HL-60 (cell line): Measurements from ENCODE around the gene DDX47.

ENCODE experiments used
- DNase-seq, 2 experiments: peaks; one replicate each; pipeline ENCODE4 v3.0.0-alpha.2; 2010 to 2020; ENCODE audit warnings: low read depth in 1 of 2, low spot score in 1 of 2
- H3K27ac ChIP-seq: fragments of 250-450 bp; sonication (Bioruptor Pico); replicated peaks from 2 replicates; pipeline ENCODE4 v1.5.1; 2020; ENCODE audit warnings: mild to moderate bottlenecking, moderate library complexity
- H3K27me3 ChIP-seq: fragments of 250-450 bp; sonication (Bioruptor Pico); 2 replicates; pipeline ENCODE4 v1.5.1; 2021; ENCODE audit warnings: mild to moderate bottlenecking, moderate library complexity; ENCODE audit not compliant: insufficient read depth, poor library complexity, severe bottlenecking
- H3K4me3 ChIP-seq: replicated peaks from 2 replicates; pipeline ENCODE4 v1.5.1; 2011; ENCODE audit warnings: mild to moderate bottlenecking, control low read depth, low read length; ENCODE audit not compliant: insufficient read depth
- GABPA ChIP-seq: IDR thresholded peaks from 2 replicates; pipeline ENCODE4 v1.6.1; 2012; ENCODE audit warnings: low read depth
- POLR2AphosphoS5 ChIP-seq: IDR thresholded peaks from 2 replicates; pipeline ENCODE4 v1.6.1; 2012; ENCODE audit warnings: low read depth
- SPI1 ChIP-seq: IDR thresholded peaks from 2 replicates; pipeline ENCODE4 v1.6.1; 2012; ENCODE audit warnings: low read depth, mild to moderate bottlenecking, borderline replicate concordance
- TF ChIP-seq, protein P1 (sequence below): IDR thresholded peaks from one replicate; pipeline ENCODE4 v1.5.1; 2011; ENCODE audit warnings: low read length, control low read depth, inconsistent platforms; ENCODE audit not compliant: insufficient read depth
- TF ChIP-seq, protein P2 (sequence below): IDR thresholded peaks from 2 replicates; pipeline ENCODE4 v1.6.1; 2012; ENCODE audit warnings: low read depth; ENCODE audit not compliant: insufficient replicate concordance

Gene DDX47

GRCh38 chr12:12779007-12779406 lies 34.1 kb upstream of the DDX47 start:
- Histone ChIP-seq H3K27ac (no peak overlapping the region), H3K27me3 (no peaks in the 10 kb centered on the region), H3K4me3 (no peak overlapping the region)
- DNase-seq, result no peak
- TF ChIP-seq POLR2AphosphoS5 (no peak), GABPA (no peak), SPI1 (no peak)
- TF ChIP-seq, protein P1, sequence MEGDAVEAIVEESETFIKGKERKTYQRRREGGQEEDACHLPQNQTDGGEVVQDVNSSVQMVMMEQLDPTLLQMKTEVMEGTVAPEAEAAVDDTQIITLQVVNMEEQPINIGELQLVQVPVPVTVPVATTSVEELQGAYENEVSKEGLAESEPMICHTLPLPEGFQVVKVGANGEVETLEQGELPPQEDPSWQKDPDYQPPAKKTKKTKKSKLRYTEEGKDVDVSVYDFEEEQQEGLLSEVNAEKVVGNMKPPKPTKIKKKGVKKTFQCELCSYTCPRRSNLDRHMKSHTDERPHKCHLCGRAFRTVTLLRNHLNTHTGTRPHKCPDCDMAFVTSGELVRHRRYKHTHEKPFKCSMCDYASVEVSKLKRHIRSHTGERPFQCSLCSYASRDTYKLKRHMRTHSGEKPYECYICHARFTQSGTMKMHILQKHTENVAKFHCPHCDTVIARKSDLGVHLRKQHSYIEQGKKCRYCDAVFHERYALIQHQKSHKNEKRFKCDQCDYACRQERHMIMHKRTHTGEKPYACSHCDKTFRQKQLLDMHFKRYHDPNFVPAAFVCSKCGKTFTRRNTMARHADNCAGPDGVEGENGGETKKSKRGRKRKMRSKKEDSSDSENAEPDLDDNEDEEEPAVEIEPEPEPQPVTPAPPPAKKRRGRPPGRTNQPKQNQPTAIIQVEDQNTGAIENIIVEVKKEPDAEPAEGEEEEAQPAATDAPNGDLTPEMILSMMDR, result no peak
- TF ChIP-seq, protein P2, sequence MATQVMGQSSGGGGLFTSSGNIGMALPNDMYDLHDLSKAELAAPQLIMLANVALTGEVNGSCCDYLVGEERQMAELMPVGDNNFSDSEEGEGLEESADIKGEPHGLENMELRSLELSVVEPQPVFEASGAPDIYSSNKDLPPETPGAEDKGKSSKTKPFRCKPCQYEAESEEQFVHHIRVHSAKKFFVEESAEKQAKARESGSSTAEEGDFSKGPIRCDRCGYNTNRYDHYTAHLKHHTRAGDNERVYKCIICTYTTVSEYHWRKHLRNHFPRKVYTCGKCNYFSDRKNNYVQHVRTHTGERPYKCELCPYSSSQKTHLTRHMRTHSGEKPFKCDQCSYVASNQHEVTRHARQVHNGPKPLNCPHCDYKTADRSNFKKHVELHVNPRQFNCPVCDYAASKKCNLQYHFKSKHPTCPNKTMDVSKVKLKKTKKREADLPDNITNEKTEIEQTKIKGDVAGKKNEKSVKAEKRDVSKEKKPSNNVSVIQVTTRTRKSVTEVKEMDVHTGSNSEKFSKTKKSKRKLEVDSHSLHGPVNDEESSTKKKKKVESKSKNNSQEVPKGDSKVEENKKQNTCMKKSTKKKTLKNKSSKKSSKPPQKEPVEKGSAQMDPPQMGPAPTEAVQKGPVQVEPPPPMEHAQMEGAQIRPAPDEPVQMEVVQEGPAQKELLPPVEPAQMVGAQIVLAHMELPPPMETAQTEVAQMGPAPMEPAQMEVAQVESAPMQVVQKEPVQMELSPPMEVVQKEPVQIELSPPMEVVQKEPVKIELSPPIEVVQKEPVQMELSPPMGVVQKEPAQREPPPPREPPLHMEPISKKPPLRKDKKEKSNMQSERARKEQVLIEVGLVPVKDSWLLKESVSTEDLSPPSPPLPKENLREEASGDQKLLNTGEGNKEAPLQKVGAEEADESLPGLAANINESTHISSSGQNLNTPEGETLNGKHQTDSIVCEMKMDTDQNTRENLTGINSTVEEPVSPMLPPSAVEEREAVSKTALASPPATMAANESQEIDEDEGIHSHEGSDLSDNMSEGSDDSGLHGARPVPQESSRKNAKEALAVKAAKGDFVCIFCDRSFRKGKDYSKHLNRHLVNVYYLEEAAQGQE, result no peak

- H3K4me3 ChIP-seq, result no peak overlapping the region
- TF ChIP-seq POLR2AphosphoS5 (no peak), GABPA (no peak), SPI1 (no peak)
- TF ChIP-seq, protein P1, result no peak
- TF ChIP-seq, protein P2, result no peak
- no peaks in the 10 kb centered on the region for H3K27me3 ChIP-seq
- no peak overlapping the region for H3K27ac ChIP-seq
- DNase-seq, result no peak
Measured at GRCh38 chr12:12779529-12779928, 33.6 kb upstream of the DDX47 start.

GRCh38 chr12:12784116-12784515 lies 29.0 kb upstream of the DDX47 start:
- Histone ChIP-seq H3K27me3 (no peaks in the 10 kb centered on the region), H3K4me3 (no peak overlapping the region), H3K27ac (no peak overlapping the region)
- TF ChIP-seq, protein P1, result no peak
- TF ChIP-seq, protein P2, result no peak
- TF ChIP-seq SPI1 (no peak), GABPA (no peak), POLR2AphosphoS5 (no peak)
- DNase-seq, result no peak
